GM12872 (cell line): Measurements from ENCODE around the gene OR51Q1.
A peak's percentile ranks its signal among the peaks of the same experiment; 100 is the strongest.

Experiments
- TF ChIP-seq, protein P1 (sequence below): IDR thresholded peaks from 3 replicates; pipeline ENCODE4 v1.5.1; 2011; ENCODE audit warnings: low read depth, mild to moderate bottlenecking, low read length, moderate library complexity; ENCODE audit not compliant: insufficient read depth

Gene OR51Q1, protein sequence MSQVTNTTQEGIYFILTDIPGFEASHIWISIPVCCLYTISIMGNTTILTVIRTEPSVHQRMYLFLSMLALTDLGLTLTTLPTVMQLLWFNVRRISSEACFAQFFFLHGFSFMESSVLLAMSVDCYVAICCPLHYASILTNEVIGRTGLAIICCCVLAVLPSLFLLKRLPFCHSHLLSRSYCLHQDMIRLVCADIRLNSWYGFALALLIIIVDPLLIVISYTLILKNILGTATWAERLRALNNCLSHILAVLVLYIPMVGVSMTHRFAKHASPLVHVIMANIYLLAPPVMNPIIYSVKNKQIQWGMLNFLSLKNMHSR

DNA sequence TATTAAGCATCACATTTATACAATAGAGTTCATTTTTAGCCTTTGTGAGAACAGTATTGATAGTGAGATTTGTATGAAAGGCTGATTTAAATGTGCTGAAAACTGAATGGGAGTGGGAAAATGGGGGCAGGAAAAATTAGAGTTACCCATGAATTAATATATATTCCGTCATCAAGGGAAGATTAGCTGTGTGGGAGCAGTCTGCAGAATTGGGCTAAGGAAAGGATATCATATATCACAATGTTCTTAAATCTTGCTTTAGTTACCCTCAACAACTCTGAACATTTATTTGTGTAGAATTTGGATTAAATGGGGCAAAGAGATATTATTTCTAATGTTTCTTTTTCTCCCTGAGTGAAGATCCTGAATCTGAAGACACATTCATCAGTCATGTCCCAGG lies at the start of gene OR51Q1:
Gene OR51Q1, plus strand, starts transcription at position 301 of the 400 bp plus-strand sequence. Its CDS starts 90 bp downstream, at position 391.
- TF ChIP-seq, protein P1, sequence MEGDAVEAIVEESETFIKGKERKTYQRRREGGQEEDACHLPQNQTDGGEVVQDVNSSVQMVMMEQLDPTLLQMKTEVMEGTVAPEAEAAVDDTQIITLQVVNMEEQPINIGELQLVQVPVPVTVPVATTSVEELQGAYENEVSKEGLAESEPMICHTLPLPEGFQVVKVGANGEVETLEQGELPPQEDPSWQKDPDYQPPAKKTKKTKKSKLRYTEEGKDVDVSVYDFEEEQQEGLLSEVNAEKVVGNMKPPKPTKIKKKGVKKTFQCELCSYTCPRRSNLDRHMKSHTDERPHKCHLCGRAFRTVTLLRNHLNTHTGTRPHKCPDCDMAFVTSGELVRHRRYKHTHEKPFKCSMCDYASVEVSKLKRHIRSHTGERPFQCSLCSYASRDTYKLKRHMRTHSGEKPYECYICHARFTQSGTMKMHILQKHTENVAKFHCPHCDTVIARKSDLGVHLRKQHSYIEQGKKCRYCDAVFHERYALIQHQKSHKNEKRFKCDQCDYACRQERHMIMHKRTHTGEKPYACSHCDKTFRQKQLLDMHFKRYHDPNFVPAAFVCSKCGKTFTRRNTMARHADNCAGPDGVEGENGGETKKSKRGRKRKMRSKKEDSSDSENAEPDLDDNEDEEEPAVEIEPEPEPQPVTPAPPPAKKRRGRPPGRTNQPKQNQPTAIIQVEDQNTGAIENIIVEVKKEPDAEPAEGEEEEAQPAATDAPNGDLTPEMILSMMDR: no peak

DNA sequence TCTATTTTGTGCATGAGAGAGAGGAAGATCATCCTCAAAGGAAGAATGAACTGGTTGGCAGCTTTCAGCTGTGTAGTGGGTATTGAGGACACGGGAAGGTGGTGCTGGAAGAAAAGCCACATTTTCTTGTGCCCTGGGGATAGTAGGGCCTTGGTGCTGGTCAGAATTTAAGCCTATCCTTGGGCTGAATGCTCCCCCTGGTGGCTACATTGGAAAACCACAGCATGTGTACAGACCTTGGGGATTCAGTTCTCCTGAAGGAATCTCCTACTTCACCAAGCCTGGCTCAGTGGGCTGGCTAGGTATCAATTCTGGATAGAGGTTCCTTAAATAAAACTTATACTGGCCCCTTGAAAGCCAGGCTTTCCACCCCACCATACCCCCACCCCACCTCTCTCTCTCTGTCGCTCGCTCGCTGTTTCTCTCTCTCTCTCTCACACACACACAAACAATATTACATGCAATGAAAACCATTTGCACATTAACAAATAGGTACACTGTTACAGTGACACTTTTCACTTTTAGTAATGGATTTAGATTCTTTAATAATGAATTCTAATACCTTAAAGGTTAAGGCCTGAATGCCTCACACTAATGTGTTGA lies 41.1 kb upstream of the OR51Q1 start:
- TF ChIP-seq, protein P1: peak; percentile 88

DNA sequence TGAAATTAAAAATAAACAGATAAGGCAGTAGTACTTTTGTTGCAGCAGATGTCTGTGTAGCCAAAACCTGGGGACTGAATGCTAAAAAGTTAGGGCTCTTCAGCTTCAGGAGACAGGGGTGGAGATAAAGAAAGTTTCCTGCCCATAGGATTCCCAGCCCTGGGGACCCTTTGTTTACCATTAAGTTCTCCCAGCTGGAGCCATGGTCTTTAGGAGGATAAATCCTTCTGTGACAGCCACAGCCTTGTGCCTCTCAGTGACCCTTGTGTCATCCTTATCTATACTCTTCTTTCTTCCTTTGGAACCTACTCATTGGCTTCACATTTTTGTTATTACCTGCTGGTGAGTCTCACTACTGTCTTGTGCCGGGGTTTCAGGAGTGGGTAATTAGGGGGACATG lies 38.3 kb upstream of the OR51Q1 start, which contains the start of gene OR51M1:
Gene OR51M1, plus strand, starts transcription at position 237 of the 400 bp plus-strand sequence. CDS start 5,587 bp downstream, outside the sequence.
- TF ChIP-seq, protein P1: no peak

DNA sequence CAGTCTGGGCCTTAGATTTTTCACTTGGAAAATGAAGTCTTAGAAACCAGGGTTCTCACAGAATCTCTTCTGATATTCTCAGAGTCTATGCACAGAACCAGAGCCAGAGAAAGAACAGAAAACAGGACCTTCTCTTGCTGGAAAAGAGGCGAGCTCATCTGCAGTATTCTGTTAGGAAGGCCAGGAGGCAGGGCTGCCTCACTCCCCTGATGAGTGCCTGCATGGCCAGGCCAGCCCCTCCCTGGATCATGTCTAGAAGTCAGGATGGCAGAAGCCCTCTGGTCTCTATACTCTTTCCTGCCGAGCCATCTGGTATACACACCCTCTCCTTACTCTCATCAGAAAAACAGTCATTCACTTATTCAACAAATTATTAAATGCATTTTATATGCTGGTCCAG lies 37.6 kb upstream of the OR51Q1 start:
- TF ChIP-seq, protein P1: no peak

DNA sequence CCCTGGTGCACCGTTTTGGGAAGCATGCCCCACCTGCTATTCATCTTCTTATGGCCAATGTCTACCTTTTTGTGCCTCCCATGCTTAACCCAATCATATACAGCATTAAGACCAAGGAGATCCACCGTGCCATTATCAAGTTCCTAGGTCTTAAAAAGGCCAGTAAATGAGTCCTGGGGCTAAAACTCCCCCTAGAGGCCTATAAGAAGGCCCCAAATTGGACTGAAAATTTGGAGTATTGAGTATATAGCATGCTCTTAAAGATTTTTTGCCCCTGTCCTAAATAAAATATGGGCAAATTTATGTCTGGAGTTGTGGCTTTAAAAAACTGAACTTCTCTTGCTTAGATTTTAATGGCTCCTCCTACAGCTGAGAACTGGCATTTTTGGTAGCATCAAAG lies 31.7 kb upstream of the OR51Q1 start:
- TF ChIP-seq, protein P1: peak; percentile 36; the same call in 2 of the 3 replicates

DNA sequence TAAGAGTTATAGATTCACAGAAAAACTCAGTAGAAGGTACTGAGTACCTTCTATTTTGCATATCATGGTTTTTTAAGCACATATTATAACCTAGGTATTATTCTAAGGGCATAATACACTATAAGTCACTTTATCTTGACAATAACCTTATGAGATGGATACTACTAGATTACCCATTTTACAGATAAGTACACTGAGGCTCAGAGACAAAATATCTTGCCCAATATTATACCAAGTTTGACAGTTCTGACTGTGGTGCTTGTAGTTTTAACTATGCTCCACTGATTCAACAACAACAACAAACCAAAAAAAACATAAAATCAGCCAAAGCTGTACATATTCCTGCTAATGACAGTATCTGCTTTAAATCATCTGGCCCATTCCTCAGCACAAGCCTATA lies 27.8 kb upstream of the OR51Q1 start:
- TF ChIP-seq, protein P1: no peak

DNA sequence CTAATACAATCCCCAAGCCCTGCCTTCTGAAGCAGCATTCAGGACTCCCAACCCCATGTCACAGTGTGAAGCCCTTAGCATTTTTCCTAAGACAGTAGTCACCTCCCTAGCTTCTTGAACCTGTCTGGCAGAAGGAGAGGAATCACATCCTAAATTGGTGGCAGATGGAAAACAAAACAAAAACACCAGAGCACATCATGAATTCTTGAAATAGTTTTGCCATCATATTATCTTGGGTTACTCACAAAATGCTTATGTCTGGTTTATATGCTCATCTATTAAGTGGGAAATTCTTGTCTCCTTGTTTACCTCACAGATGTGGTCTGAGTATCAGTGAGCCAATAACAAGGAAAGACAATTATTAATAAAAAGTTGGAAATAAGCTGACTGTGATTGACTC lies 23.0 kb upstream of the OR51Q1 start:
- TF ChIP-seq, protein P1: no peak
